H9 (cell line): Measurements from ENCODE around the gene ARL4C. TPM values are rescaled to one million over a fixed set of nuclear protein-coding genes. Genes with fewer than 3 reads are reported as not detected.

ENCODE experiments used
- DNase-seq: peaks from one replicate; pipeline ENCODE4 v3.0.0-alpha.2; 2017
- H2AFZ ChIP-seq: one replicate; pipeline ENCODE4 v1.6.1; 2013; ENCODE audit warnings: mild to moderate bottlenecking, low read length, control low read depth, moderate library complexity
- H2AK5ac ChIP-seq: 2 replicates; pipeline ENCODE4 v1.6.1; 2013; ENCODE audit warnings: low read length, control low read depth, mixed read lengths; ENCODE audit not compliant: insufficient read length
- H2BK120ac ChIP-seq: one replicate; pipeline ENCODE4 v1.6.1; 2013; ENCODE audit warnings: low read depth, mild to moderate bottlenecking, low read length, control low read depth, inconsistent platforms; ENCODE audit not compliant: poor library complexity, severe bottlenecking
- H2BK12ac ChIP-seq: 2 replicates; pipeline ENCODE4 v1.6.1; 2013; ENCODE audit warnings: low read length, control low read depth, mixed read lengths, low read depth; ENCODE audit not compliant: insufficient read length
- H2BK15ac ChIP-seq: 2 replicates; pipeline ENCODE4 v1.6.1; 2013; ENCODE audit warnings: low read depth, low read length, control low read depth
- H2BK20ac ChIP-seq: one replicate; pipeline ENCODE4 v1.6.1; 2013; ENCODE audit warnings: low read depth, mild to moderate bottlenecking, low read length, control low read depth, inconsistent platforms; ENCODE audit not compliant: poor library complexity, severe bottlenecking
- H2BK5ac ChIP-seq: 2 replicates; pipeline ENCODE4 v1.6.1; 2013; ENCODE audit warnings: low read length, control low read depth, mixed read lengths; ENCODE audit not compliant: insufficient read length
- H3K14ac ChIP-seq: 2 replicates; pipeline ENCODE4 v1.6.1; 2013; ENCODE audit warnings: low read length, control low read depth; ENCODE audit not compliant: insufficient read depth
- H3K18ac ChIP-seq: 2 replicates; pipeline ENCODE4 v1.6.1; 2013; ENCODE audit warnings: low read depth, mild to moderate bottlenecking, mixed read lengths, low read length, control low read depth; ENCODE audit not compliant: insufficient read length
- H3K23ac ChIP-seq: 2 replicates; pipeline ENCODE4 v1.6.1; 2013; ENCODE audit warnings: low read length, control low read depth, mixed read lengths, low read depth; ENCODE audit not compliant: insufficient read length
- H3K23me2 ChIP-seq: 2 replicates; pipeline ENCODE4 v1.6.1; 2013; ENCODE audit warnings: low read depth, mild to moderate bottlenecking, mixed read lengths, low read length, control low read depth; ENCODE audit not compliant: insufficient read length, poor library complexity, severe bottlenecking
- H3K27ac ChIP-seq: 2 replicates; pipeline ENCODE4 v1.5.1; 2013; ENCODE audit warnings: low read length, control low read depth, mixed read lengths, low read depth; ENCODE audit not compliant: insufficient read length
- H3K27me3 ChIP-seq: 2 replicates; pipeline ENCODE4 v1.6.1; 2013; ENCODE audit warnings: low read length, control low read depth, inconsistent platforms; ENCODE audit not compliant: insufficient read depth
- H3K4ac ChIP-seq: 2 replicates; pipeline ENCODE4 v1.6.1; 2013; ENCODE audit warnings: low read depth, mild to moderate bottlenecking, control low read depth, inconsistent platforms, low read length, moderate library complexity
- H3K4me1 ChIP-seq: 2 replicates; pipeline ENCODE4 v1.6.1; 2013; ENCODE audit warnings: low read length, control low read depth, inconsistent platforms; ENCODE audit not compliant: insufficient read depth
- H3K4me2 ChIP-seq: 2 replicates; pipeline ENCODE4 v1.6.1; 2013; ENCODE audit warnings: low read length, control low read depth, mixed read lengths; ENCODE audit not compliant: insufficient read length, insufficient read depth
- H3K56ac ChIP-seq: 2 replicates; pipeline ENCODE4 v1.6.1; 2013; ENCODE audit warnings: low read depth, mild to moderate bottlenecking, mixed read lengths, low read length, control low read depth; ENCODE audit not compliant: insufficient read length
- H3K79me1 ChIP-seq: 2 replicates; pipeline ENCODE4 v1.6.1; 2013; ENCODE audit warnings: low read depth, mild to moderate bottlenecking, moderate library complexity, low read length, control low read depth, inconsistent platforms; ENCODE audit not compliant: insufficient read depth, poor library complexity, severe bottlenecking
- H3K79me2 ChIP-seq: 2 replicates; pipeline ENCODE4 v1.6.1; 2013; ENCODE audit warnings: low read length, control low read depth, inconsistent platforms; ENCODE audit not compliant: insufficient read depth
- H3K9ac ChIP-seq: 2 replicates; pipeline ENCODE4 v1.6.1; 2013; ENCODE audit warnings: low read length, control low read depth, mixed read lengths; ENCODE audit not compliant: insufficient read length; ENCODE audit errors: extremely low read depth
- H3K9me3 ChIP-seq: one replicate; pipeline ENCODE4 v1.6.1; 2013; ENCODE audit warnings: low read depth, low read length, inconsistent platforms; ENCODE audit not compliant: control insufficient read depth
- H3T11ph ChIP-seq: one replicate; pipeline ENCODE4 v1.6.1; 2013; ENCODE audit warnings: mild to moderate bottlenecking, low read length, control low read depth, inconsistent platforms
- H4K20me1 ChIP-seq: one replicate; pipeline ENCODE4 v1.6.1; 2013; ENCODE audit not compliant: control insufficient read depth, insufficient read length, insufficient read depth
- H4K5ac ChIP-seq: 2 replicates; pipeline ENCODE4 v1.6.1; 2013; ENCODE audit warnings: low read depth, mild to moderate bottlenecking, mixed read lengths, low read length, control low read depth; ENCODE audit not compliant: insufficient read length
- H4K8ac ChIP-seq: replicated peaks from 2 replicates; pipeline ENCODE4 v1.6.1; 2013; ENCODE audit warnings: low read length, control low read depth, mixed read lengths, low read depth; ENCODE audit not compliant: insufficient read length
- H4K91ac ChIP-seq: 2 replicates; pipeline ENCODE4 v1.6.1; 2013; ENCODE audit warnings: low read depth, mild to moderate bottlenecking, moderate library complexity, mixed read lengths, low read length, control low read depth; ENCODE audit not compliant: insufficient read length
- H3K27ac Mint-ChIP-seq, 3 experiments: 2 replicates in 2 of 3; 3 replicates in 1 of 3; pipeline ENCODE4 v1.8.0; 2020 to 2021; ENCODE audit warnings: mixed read lengths in 3 of 3, mild to moderate bottlenecking in 1 of 3, moderate library complexity in 1 of 3
- H3K27me3 Mint-ChIP-seq: 2 replicates; pipeline ENCODE4 v1.8.0; 2021; ENCODE audit warnings: low read depth, mild to moderate bottlenecking, moderate library complexity, mixed read lengths
- H3K36me3 Mint-ChIP-seq, 3 experiments: 2 replicates in 2 of 3; 3 replicates in 1 of 3; pipeline ENCODE4 v1.8.0; 2020 to 2021; ENCODE audit warnings: low read depth in 3 of 3, mixed read lengths in 3 of 3; ENCODE audit not compliant: insufficient read depth in 1 of 3
- H3K4me1 Mint-ChIP-seq, 2 experiments: 2 replicates each; pipeline ENCODE4 v1.8.0; 2020; ENCODE audit warnings: mixed read lengths in 2 of 2
- H3K4me3 Mint-ChIP-seq, 2 experiments: 2 replicates in 1 of 2; 3 replicates in 1 of 2; pipeline ENCODE4 v1.8.0; 2020 to 2021; ENCODE audit warnings: mild to moderate bottlenecking in 2 of 2, mixed read lengths in 2 of 2, moderate library complexity in 1 of 2
- H3K9me3 Mint-ChIP-seq, 2 experiments: 2 replicates in 1 of 2; 3 replicates in 1 of 2; pipeline ENCODE4 v1.8.0; 2020; ENCODE audit warnings: mild to moderate bottlenecking in 2 of 2, mixed read lengths in 2 of 2, moderate library complexity in 1 of 2
- CTCF ChIP-seq: fragments of 200-600 bp; sonication (generic); conservative IDR thresholded peaks from 3 replicates; pipeline ENCODE4 v1.8.0; 2021; ENCODE audit warnings: antibody characterized with exemption, mild to moderate bottlenecking
- WGBS: extraction: QIAGEN DNeasy Blood & Tissue Kit; methylation state at CpG from one replicate; pipeline ENCODE4 v1.1.7; 2013; ENCODE audit warnings: missing lambda C conversion rate, low lambda C conversion rate, mixed read lengths; ENCODE audit not compliant: insufficient read length; ENCODE audit errors: extremely low coverage; 5-methylcytosine and 5-hydroxymethylcytosine counted together
- total RNA-seq: library from RNA; stranded (reverse); gene quantifications from 2 replicates; pipeline ENCODE4 v1.2.1, GENCODE V29; 2021

The ARL4C gene
- total RNA-seq, 1 experiment from 2014 or later, result 12.0 TPM

DNA sequence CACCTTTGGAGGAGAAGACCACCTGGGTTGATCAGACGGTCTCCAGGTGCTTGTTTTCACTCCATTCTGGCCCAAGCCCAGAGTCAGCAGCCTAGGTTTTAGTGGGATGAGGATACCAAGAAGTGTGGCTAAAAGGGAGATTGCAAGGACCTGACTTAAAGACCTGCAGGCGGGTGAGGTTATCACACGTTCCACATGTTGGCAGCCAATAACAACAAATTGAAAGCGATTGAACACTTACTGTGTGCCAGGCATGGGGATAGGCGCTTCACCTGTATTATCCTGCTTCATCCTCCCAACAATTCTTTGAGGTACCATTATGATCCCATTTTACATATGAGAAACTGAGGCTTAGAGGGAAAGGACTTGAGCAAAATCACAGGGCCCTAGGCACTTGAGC lies 5.0 kb downstream of the ARL4C start:
- Mint-ChIP-seq H3K36me3 (no peaks in the 10 kb centered on the region; a peak in 1 of 7 replicates), H3K9me3 (no peaks in the 10 kb centered on the region), H3K27ac (no peak overlapping the region), H3K27me3 (peaks cover 15% of the 10 kb centered on the region), H3K4me1 (peaks cover 34 to 40% of the 10 kb centered on the region in 2 experiments), H3K4me3 (no peak overlapping the region)
- Histone ChIP-seq H2BK20ac (no peak overlapping the region), H3K27me3 (peaks cover 2% of the 10 kb centered on the region; the same call in 1 of the 2 replicates), H3K56ac (no peak overlapping the region), H4K20me1 (no peaks in the 10 kb centered on the region), H3K23me2 (peaks cover 16% of the 10 kb centered on the region), H4K91ac (no peak overlapping the region), H3K23ac (no peak overlapping the region), H2AK5ac (no peak overlapping the region), H2BK120ac (no peak overlapping the region), H3K4me1 (no peaks in the 10 kb centered on the region; the same call in 1 of the 2 replicates), H2BK15ac (no peak overlapping the region), H3K79me2 (no peaks in the 10 kb centered on the region), H4K5ac (no peak overlapping the region), H2BK5ac (no peak overlapping the region), H3K4me2 (no peak overlapping the region), H3K9ac (no peak overlapping the region), H4K8ac (no peak overlapping the region), H3K9me3 (no peaks in the 10 kb centered on the region), H3K18ac (no peak overlapping the region), H3T11ph (no peak overlapping the region), H2AFZ (no peak overlapping the region), H3K14ac (no peak overlapping the region), H2BK12ac (no peak overlapping the region), H3K4ac (no peak overlapping the region), H3K79me1 (no peaks in the 10 kb centered on the region), H3K27ac (no peak overlapping the region)
- DNase-seq, result no peak
- no peak for TF ChIP-seq CTCF
- WGBS, result no CpG with 5 or more reads among the region's 5 CpGs
